Inflammatory macrophage treated with lipopolysaccharide for 1 hour (primary cell): ENCODE results near the gene SNTG2.
A peak's percentile ranks its signal among the peaks of the same experiment; 100 is the strongest.

Source experiments
- DNase-seq, 2 donors: peaks; one replicate each; pipeline ENCODE4 v3.0.0-alpha.2; 2020 to 2022

Gene SNTG2

DNA sequence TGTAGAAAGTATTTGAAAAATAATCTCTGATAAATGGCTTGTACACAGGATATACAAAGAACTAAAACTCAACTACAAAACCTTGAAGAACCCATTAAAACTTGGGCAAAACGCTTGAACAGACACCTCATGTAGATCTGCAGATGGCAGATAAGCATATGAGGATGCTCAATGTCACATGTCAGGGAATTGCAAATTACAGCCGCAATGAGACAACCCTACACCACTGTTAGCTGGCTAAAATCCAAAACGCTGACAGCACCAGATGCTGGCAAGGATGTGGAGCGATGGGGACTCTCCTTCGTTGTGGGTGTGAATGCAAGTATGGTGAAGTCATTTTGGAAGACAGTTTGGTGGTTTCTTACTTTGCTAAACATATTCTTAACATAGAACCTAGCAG is 53.7 kb downstream of the SNTG2 start:
- DNase-seq = no peak

GRCh38 chr2:1010415-1010930 is 59.8 kb downstream of the SNTG2 start:
- peak in 1 of 2 donors; percentile 3 for DNase-seq

- no peak for DNase-seq
These were observed 60.4 kb downstream of the SNTG2 start for GRCh38 chr2:1011006-1011405.

- DNase-seq = no peak
These were observed 61.3 kb downstream of the SNTG2 start for GRCh38 chr2:1011985-1012384.

DNA sequence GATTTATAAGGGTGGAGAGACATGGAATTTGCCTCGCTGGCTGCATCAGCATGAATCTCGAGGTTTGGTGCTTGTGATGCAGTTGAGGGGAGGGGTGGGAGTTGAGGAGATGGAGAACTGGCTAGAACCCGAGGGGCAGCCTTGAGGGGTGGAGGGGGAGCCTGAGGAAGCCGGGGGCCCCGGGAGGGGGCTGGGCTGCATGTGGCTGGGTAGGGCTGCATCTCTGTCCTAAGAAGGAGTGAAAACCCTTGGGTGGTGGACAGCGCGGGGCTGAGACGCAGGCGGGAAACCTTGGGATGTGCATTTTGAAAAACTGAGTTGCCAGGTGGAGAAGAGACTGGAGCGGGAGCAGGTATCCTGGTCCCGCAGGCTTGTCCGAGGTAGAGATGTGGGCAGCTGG is 64.2 kb downstream of the SNTG2 start:
- DNase-seq = no peak

DNA sequence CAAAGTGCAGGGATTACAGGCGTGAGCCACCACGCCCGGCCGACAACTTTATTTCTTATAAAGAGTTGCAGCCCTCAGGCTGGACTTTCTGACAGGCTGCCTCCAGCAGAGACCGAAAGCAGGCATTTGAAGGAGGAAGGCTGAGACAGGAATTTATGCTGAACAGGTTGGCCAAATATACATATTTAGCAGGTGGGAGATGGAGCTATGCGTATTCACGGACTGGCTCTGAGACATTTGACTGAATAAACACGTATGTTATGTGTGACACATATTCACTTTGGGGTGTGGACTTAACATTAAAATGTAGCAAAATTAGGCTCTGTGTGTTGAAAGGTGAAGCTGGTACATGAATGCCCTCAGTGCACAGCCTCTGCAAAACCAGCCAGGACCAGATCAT is 65.9 kb downstream of the SNTG2 start:
- no peak for DNase-seq

DNA sequence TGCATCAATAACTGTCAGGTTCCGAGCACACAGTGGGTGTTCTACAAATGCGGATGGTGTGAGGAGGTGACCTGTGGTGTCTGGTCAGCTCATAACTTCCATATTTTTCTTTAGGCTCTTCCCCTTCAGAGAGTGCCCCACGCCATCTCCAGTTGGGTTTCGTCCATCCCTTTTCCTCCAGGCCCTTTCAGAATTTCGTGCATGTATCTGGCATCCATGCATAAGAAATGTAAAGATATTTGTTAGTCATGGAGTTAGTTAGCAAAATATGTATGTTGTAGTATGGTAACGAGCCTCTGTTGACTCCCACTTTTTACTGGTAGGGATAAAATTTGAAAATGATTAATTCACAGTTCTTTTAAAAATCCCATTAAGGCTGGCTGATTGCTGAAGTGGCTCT is 67.2 kb downstream of the SNTG2 start:
- no peak for DNase-seq

GRCh38 chr2:1020206-1020605 is 69.6 kb downstream of the SNTG2 start:
- DNase-seq = no peak

DNA sequence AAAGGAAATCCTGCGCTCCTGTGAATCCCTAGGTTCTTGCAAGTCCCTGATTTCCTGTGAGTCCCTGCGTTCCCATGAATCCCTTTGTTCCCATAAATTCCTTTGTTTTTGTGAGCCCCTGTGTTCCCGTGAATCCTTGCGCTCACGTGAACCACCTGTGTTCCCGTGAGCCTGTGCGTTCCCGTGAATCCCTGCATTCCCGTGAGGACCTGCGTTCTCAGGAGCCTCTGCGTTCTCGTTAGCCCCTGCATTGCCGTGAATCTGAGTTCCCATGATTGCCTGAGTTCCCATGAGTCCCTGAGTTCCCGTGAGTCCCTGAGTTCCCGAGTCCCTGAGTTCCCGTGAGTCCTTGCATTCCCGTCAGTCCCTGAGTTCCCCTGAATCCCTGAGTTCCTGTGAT is 71.5 kb downstream of the SNTG2 start:
- no peak for DNase-seq

GRCh38 chr2:1024981-1025380 is 74.3 kb downstream of the SNTG2 start:
- DNase-seq = no peak

DNA sequence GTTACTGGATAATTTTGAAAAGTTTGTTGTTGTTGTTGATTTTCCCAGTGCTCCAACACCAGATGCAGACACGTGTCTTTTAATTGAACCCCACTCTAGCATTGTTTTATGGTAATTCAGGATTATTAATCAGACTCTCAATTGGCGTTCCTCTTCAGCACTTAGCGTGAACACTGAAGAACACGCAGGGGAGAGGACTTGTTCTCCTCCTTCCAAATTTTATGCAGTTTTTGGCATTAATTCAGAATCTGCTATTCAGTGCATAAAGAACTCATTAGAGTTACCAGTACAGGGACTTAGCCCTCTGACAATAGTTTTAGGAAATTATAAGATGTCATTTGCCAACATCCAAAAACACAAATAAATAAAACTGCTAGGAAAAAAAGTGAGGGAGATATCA is 75.5 kb downstream of the SNTG2 start:
- DNase-seq = no peak

DNA sequence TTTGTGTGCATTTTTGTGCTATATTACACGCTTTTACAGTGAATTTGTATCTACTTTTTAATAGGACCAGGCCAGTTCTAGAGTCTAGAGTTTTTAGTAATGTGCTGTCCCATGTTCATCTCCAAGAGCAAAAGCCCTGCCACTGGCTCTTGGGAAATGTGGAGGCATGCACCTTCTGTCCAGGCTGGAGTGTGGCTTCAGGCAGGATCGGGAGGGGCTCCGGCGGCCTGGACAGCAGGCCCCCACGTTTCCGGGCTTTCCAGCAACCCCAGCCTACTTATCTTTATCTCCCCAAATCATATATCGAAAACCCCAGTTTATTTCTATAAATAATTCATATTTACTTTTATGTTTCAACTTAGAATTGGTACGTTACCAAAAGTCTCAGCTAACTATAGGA is 78.2 kb downstream of the SNTG2 start:
- no peak for DNase-seq

DNA sequence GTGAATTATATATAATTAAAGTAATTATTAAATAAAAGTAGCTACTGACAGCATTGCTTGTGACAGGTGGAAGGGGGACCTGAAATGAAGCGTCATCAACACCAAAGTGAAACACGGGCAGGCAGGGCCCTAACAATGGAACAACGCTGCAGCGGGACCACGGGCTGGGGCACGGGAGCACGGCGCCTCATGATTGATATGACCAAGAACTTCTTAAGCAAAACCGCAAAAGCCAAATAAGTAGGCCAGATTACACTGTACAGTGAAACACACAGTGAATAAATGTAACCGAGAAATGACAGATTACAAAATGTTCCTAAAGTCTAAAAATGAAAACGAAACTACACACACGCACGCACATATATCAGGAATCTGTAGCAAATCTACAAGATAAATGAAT is 81.4 kb downstream of the SNTG2 start:
- DNase-seq = no peak

GRCh38 chr2:1033069-1033468 is 82.4 kb downstream of the SNTG2 start:
- no peak for DNase-seq

DNA sequence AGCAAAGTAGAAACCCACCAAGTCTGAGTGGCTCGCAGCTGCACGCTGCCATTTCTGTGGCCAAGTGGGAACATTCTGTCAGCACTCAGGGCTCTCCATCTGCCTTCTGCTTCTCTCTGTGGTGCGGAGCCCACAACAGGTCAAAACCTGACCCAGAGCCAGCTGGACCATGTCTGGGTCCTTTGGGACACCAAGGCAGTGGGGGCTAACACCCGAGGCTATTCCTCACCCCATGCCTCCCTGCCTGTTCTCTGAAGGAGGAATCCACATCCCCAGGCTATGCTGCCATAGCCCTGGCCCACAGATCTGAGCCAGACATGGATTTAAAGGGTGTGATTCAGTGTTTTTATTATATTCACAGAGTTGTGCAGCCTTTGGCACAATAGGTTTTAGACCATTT is 86.4 kb downstream of the SNTG2 start:
- DNase-seq = no peak

GRCh38 chr2:1039549-1039948 is 88.9 kb downstream of the SNTG2 start:
- no peak for DNase-seq

DNA sequence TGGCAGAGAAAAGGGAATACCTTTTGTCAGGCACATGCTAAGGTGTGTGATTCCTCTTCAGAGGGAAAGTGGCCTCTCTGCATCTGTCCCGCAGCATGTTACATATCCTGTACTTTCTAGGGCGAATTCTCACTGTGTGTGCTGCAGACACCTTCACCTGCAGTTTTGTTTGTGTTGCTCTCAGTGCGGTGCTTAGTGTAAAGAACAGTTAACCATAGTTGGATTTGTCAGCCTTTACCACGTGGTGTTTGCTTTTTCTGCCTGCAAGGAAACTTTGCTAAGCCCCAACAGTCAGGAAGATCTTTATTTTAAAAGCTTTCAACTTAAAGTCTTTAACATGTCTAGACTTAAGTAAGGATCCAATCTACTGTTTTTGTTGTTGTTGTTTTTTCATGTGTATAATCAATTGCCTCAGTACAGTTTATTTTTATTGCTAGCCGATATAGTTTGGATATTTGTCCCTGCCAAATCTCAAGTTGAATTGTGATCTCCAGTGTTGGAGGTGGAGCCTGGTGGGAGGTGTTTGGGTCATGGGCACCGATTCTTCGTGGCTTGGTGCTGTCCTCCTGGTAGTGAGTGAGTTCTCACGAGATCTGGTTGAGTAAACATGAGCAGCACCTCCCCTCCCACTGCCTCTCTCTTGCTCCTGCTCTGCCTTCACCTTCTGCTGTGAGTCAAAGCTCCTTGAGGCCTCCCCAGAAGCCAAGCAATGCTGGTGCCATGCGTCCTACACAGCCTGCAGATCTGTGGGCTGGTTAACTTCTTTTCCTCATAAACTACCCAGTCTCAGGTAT is 90.6 kb downstream of the SNTG2 start:
- no peak for DNase-seq

DNA sequence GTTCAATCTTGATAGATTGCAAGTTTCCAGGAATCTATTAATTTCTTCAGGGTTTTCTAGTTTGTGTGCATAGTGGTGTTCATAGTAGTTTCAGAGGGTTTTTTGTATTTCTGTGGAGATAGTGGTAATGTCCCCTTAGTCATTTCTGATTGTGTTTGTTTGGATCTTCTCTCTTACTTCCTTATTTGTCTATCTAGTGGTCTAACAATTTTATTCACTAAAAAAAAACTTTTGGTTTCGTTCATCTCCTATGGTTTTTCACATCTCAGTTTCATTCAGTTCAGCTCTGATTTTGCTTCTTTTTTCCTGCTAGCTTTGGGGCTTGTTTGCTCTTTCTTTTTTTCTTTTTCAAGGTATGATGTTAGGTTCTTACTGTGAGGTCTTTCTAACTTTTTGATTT is 94.5 kb downstream of the SNTG2 start:
- DNase-seq = no peak

GRCh38 chr2:1046067-1046466 is 95.4 kb downstream of the SNTG2 start:
- DNase-seq = no peak

- DNase-seq = no peak
These were observed 96.8 kb downstream of the SNTG2 start for GRCh38 chr2:1047485-1047884.

DNA sequence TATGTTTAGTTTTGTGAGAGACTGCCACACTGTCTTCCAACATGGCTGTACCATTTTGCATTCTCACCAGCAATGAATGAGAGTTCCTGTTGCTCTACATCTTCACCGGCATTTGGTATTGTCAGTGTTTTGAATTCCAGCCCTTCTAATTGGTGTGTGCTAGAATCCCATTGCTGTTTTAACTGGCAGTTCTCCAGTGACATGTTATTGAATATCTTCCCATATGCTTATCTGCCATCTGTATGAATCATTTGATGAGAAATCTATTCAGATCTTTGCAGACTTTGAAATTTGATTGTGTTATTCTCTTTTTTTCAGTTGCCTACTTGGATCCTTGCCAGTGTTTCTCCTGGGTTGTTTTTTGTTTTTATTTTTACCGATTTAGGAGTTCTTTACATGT is 99.0 kb downstream of the SNTG2 start:
- no peak for DNase-seq

GRCh38 chr2:1051075-1051474 is 100.4 kb downstream of the SNTG2 start:
- DNase-seq = no peak

GRCh38 chr2:1052771-1053191 is 102.1 kb downstream of the SNTG2 start:
- no peak for DNase-seq

DNA sequence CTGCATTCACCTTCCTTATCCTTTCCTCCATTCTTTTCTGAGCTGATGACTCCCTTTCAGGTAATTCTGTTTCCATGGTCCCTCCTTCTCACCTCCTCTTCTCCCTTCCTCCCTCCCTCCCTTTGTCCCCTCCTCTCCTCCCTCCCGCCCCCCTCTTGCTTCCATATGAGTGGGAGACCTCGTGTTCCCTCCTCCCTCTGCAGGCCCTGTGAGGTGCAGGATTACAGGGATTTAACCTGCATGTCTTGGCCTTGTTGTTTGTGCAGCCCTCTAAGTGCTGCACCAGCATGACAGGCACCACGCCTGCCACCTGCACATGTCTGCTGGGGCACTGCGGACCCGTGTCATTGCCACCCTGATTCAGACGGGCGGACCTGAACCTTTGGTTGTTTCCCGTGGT is 103.1 kb downstream of the SNTG2 start:
- no peak for DNase-seq

DNA sequence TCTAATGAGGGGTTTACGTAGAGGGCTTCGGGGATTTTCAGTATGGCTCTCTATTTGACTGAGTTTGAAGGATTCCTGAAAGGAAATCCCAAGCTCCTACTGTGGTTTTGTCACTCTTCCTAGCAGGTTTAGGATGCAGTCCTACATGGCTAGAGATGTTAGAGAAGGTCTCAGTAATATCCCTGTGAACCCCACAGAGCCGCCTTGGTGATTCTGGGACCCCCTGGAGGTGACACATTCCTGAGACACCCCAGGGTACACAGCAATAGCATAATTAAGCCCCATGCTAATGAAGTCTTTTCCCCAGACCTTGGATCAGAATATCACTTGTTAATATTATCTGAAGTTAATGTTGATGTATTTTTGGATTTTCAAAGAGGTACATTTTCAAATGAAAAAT is 103.8 kb downstream of the SNTG2 start:
- DNase-seq = no peak
